Mucosa of stomach (tissue), 1 donor: Measurements from ENCODE around the gene PARVG.

ENCODE experiments used
- H3K27me3 ChIP-seq: one replicate; pipeline ENCODE4 v1.7.0; 2013; ENCODE audit warnings: mild to moderate bottlenecking, low read length; ENCODE audit not compliant: control insufficient read depth, insufficient read depth
- H3K36me3 ChIP-seq: one replicate; pipeline ENCODE4 v1.7.0; 2013; ENCODE audit warnings: low read length; ENCODE audit not compliant: control insufficient read depth, insufficient read depth
- H3K4me1 ChIP-seq: one replicate; pipeline ENCODE4 v1.7.0; 2013; ENCODE audit warnings: mild to moderate bottlenecking, low read length; ENCODE audit not compliant: control insufficient read depth, insufficient read depth
- H3K4me3 ChIP-seq: one replicate; pipeline ENCODE4 v1.7.0; 2013; ENCODE audit warnings: low read length
- H3K9ac ChIP-seq: one replicate; pipeline ENCODE4 v1.7.0; 2013; ENCODE audit warnings: mild to moderate bottlenecking, low read length, moderate library complexity
- H3K9me3 ChIP-seq: one replicate; pipeline ENCODE4 v1.7.0; 2013; ENCODE audit warnings: mild to moderate bottlenecking, low read length, moderate library complexity; ENCODE audit not compliant: control insufficient read depth
- donor health status: Pancreatic carcinoma.

Gene PARVG

DNA sequence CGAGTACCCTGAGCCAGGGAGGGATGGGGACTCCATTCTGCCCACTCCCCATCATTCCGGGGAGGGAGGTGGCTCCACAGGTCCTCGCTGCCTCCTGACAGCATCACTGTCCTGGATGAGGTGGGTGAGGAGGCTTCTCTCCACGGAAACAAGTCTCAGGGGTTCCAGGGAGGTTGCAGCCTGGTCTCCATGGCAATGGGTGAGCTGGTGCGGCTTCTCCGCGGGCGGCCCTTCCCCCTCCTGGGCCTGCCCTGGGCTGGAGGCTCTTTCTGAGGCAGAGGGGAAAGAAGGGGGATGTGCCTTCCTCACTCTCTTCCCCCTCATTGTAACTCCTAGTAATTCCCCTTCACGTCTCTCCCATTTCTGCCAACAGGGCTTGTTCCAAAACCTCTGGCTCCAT, 37.1 kb upstream of the PARVG start:
- no peaks in the 10 kb centered on the region for H3K27me3 ChIP-seq
- H3K4me1 ChIP-seq = no peaks in the 10 kb centered on the region
- H3K36me3 ChIP-seq = no peaks in the 10 kb centered on the region

DNA sequence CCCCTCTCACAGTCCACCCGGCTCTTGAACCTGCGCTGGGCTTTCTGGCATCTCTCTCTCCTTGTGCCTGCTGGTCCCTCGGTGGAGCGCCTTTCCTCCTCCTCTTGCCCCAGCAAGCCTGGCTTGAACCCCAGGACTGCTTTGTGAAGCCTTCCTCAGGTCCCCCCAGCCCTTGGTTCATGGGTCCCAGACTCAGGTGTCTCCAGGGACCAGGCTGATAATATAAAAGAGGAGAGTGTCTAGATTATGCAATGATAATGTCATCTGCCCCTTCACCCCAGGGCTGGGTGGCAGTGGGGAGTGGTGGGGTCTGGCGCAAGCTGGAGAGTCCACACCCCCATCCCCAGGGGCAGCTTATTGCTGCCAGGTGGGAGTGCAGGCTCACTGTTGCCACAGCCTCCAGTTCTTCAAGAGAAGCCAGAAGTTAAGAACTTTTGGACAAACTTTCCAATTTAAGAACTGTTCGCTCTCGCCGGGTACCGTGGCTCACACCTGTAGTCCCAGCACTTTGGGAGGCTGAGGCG, 36.6 kb upstream of the PARVG start:
- Histone ChIP-seq H3K27me3 (no peaks in the 10 kb centered on the region), H3K4me1 (no peaks in the 10 kb centered on the region), H3K36me3 (no peaks in the 10 kb centered on the region), H3K9ac (no peak overlapping the region), H3K4me3 (no peak overlapping the region), H3K9me3 (no peaks in the 10 kb centered on the region)

More for the DNA sequence above, 37.1 kb upstream of the PARVG start:
- Histone ChIP-seq H3K9me3 (no peaks in the 10 kb centered on the region), H3K4me3 (no peak overlapping the region), H3K9ac (no peak overlapping the region)

DNA sequence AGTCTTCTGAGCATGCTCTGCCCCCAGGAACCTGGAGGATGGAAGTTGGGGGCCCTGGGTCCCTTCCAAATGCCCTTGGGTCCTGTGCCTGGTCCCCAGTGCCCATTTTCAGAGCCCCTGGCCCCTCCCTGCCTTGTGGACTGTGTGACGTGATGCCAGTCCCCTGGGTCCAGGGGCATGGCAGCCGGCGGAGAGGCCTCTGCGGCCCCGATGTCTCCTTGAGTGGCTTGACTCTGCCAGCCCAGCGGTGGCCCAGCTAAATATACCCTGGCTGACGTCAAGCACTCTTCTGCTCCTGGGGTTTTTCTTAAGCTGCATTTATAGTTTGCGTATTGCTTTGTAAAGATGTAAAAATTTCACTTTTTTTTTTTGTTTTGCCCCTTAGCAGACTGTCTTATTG, 35.2 kb upstream of the PARVG start:
- H3K27me3 ChIP-seq = no peaks in the 10 kb centered on the region
- H3K9ac ChIP-seq = no peak overlapping the region
- H3K4me3 ChIP-seq = no peak overlapping the region
- H3K9me3 ChIP-seq = no peaks in the 10 kb centered on the region
- H3K4me1 ChIP-seq = no peaks in the 10 kb centered on the region
- no peaks in the 10 kb centered on the region for H3K36me3 ChIP-seq

DNA sequence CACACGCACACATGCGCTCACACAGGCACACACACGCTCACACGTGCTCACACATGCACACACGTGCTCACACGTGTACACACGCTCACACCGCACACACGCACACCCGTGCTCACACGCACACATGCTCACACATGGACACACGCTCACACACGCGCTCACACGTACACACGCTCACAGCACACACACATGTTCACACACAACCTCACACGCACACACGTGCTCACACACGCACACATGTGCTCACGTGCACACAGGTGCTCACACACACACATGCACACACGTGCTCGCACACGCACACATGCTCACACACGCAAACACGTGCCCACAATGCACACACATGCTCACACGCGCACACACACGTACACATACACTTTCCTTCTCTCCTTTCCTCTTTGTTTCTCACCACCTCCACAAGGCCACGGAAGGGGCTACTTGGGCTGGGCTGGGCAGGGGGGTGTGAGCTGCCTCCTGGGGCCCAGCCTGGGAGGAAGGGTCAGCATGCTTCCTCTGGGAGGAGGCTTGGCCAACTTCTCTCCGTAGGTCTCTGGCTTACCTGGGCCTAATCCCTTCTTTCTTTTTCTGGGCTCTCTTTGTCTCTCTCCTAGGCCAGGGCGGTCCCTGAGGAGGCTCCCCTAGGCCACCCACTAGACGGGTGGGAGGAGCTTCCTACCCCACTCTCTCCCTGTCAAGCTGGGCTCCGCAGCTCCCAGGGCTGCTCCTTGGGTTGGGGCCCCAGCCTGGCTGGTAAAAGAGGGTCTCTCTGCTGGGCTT, 34.5 kb upstream of the PARVG start:
- no peaks in the 10 kb centered on the region for H3K36me3 ChIP-seq
- H3K9ac ChIP-seq = no peak overlapping the region
- no peaks in the 10 kb centered on the region for H3K27me3 ChIP-seq
- H3K4me3 ChIP-seq = no peak overlapping the region
- H3K4me1 ChIP-seq = no peaks in the 10 kb centered on the region
- no peaks in the 10 kb centered on the region for H3K9me3 ChIP-seq

DNA sequence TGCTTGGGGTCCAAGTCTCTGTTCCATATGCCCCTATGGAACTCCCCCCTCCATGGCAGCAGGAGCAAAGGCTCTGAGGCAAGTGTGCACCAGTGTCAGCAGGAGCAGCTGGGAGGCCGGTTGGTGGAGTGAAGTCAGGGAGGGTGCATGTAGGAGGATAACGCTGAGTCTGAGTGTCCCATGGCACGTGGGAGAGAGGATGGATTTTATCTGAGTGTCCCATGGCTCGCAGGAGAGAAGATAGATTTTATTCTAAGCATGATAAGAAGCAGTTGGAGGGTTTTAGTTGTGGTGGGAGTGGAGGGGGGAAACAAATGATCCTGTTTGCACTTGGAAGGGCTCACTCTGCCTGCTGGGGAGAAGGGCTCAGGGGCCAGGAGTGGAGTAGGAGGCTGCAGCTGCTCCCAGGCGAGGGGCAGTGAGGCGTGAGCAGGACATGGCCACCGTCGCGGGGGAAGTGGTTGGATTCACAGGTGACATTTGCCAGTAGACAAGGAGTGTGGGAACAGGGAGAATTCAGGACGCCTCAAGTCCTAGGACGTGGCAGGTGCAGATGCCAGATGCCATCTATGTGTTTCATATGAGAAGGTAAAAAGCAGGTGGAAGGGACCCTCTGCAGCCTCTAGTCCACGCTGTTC, 33.6 kb upstream of the PARVG start:
- H3K9ac ChIP-seq = no peak overlapping the region

DNA sequence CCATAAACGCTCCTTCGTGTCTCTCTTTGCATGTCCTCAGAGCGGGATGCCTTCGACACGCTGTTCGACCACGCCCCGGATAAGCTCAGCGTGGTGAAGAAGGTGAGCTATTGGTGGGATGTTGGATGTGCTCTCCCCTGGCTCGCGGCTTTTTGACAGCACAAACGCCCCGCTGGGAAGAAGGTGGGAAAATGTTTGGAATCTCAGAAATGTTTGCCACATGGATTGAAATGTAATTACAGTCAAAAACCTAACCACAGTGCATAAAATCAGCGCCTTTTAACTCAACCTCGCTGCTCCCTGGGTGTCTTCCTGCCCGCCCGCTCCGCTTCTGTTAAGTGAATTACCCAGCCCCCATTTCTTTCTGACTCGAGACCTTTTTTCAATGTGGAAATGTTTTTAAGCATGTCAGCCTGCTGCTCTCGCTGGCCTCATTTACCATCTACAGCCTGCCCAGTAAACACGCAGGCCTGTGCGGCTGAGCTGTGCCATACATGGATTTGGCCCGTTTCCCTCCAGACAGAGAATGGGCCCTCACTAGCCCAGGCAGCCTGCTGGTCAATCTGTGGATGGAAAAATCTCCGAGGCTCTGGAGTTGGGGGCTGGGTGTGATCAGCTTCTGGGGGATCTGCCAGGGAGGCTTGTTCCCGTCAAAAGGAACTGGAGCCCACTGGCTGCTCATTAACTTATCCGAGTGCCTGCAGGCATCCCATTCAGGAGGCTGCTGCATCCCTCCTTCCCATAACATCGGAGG, 32.7 kb upstream of the PARVG start:
- Histone ChIP-seq H3K36me3 (no peaks in the 10 kb centered on the region), H3K4me1 (no peaks in the 10 kb centered on the region), H3K4me3 (no peak overlapping the region), H3K27me3 (no peaks in the 10 kb centered on the region), H3K9ac (no peak overlapping the region), H3K9me3 (no peaks in the 10 kb centered on the region)

More for the DNA sequence above, 33.6 kb upstream of the PARVG start:
- Histone ChIP-seq H3K27me3 (no peaks in the 10 kb centered on the region), H3K36me3 (no peaks in the 10 kb centered on the region), H3K9me3 (no peaks in the 10 kb centered on the region), H3K4me1 (no peaks in the 10 kb centered on the region), H3K4me3 (no peak overlapping the region)

DNA sequence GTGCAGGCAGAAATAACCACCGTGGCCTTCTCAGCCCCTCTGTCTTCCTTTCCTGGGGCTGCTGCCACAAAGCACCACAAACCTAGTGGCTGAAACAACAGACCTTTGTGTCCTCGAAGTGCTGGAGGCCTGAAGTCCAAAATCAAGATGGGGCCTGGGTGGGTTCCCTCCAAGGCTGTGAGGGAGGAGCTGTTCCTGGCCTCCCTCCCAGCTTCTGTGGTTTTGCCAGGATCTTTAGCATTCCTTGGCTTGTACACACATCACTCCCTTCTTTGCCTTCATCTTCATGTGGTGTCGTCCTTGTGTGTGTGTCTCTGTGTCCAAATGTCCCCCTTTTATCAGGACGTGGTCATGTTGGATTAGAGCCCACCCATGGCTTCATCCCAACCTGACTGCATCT, 29.0 kb upstream of the PARVG start:
- Histone ChIP-seq H3K4me3 (no peak overlapping the region), H3K4me1 (no peaks in the 10 kb centered on the region), H3K9ac (no peak overlapping the region), H3K36me3 (no peaks in the 10 kb centered on the region), H3K9me3 (no peaks in the 10 kb centered on the region), H3K27me3 (no peaks in the 10 kb centered on the region)

DNA sequence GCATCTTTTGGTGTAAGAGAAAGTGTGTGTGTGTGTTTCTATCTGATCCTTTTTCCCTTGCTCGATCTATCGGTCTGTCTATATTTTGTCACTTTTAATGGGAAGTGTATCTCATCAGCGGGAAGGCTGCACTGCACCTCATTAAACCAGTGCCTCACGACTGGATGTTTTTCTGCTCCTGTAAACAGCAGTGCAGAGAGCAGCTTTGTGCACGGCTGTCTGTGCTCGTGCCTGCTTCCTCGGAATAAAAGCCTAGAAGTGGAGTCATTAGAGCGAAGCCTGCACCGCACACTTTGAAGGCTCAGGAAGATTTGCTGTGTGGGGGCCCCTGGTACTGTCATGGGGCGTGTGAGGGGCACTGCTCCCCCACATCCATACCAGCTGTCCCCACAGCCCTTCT, 27.0 kb upstream of the PARVG start:
- Histone ChIP-seq H3K27me3 (no peaks in the 10 kb centered on the region), H3K9me3 (no peaks in the 10 kb centered on the region), H3K9ac (no peak overlapping the region), H3K4me3 (no peak overlapping the region), H3K36me3 (no peaks in the 10 kb centered on the region), H3K4me1 (no peaks in the 10 kb centered on the region)

DNA sequence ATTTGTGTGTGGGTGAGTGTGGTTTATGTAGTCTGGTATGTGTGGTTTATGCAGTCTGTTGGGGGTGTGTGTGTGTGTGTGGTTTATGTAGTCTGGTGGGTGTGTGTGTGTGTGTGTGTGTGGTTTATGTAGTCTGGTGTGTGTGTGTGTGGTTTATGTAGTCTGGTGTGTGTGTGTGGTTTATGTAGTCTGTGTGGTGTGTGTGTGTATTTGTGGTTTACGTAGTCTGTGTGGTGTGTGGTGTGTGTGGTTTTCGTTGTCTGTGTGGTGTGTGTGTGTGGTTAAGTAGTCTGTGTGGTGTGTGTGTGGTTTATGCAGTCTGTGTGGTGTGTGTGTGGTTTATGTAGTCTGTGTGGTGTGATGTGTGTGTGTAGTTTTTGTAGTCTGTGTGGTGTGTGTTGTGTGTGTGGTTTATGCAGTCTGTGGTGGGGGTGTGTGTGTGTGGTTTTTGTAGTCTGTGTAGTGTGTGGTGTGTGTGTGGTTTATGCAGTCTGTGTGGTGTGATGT, 26.2 kb upstream of the PARVG start:
- Histone ChIP-seq H3K9ac (no peak overlapping the region), H3K4me3 (no peak overlapping the region), H3K9me3 (no peaks in the 10 kb centered on the region), H3K27me3 (no peaks in the 10 kb centered on the region), H3K36me3 (no peaks in the 10 kb centered on the region), H3K4me1 (no peaks in the 10 kb centered on the region)

DNA sequence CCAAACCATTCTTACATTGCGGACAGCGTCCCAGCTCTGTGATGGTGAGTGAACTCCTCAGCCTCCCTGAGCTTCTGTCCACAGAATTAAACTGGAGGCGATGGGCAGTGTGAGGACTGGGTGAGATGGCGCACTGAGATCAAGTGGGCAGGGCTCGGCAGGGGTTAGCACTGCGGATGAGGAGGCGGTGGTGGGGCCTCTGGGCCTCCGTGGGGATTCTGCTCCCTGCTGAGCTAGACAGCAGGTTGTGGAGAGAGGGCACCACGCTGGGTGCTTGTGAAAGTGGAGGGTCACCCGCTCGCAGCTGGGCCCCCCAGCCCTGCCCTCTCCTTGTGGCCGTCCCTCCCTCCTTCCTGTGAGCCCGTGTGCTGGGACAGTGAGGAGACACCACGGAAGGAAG, 25.6 kb upstream of the PARVG start:
- H3K36me3 ChIP-seq = no peaks in the 10 kb centered on the region
- no peak overlapping the region for H3K9ac ChIP-seq
- H3K4me3 ChIP-seq = no peak overlapping the region
- H3K27me3 ChIP-seq = no peaks in the 10 kb centered on the region
- no peaks in the 10 kb centered on the region for H3K9me3 ChIP-seq
- H3K4me1 ChIP-seq = no peaks in the 10 kb centered on the region

DNA sequence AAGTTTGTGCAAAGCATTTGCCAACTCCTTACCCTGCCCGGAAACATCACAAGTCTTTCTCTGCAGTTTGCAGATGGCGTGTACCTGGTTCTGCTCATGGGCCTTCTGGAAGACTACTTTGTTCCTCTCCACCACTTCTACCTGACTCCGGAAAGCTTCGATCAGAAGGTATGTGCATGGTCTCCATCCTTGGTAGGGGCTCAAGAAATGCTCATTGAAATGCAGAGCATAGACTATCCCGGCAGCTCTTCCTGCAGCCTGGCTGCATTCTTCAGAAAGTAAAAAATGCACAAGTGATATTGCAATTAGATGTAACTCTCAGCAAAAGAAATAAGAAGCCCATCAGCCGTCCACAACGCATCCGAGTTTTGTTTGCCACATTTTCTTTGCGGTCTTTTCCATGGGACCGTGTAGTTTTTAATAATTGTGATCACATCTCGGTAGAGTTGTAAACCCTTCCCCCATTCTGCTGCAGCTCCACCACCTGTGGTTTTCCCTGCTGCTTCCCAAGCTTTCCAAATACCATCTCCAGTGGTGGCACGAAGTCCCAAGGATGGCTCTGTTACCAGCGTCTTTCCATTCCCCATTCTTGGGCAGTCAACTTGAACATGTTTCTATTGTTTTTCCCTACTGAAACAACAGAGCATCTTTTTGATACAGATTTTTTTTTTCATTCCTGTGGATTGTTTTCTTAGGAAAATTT, 22.7 kb upstream of the PARVG start:
- H3K4me1 ChIP-seq = no peaks in the 10 kb centered on the region
- H3K9me3 ChIP-seq = no peaks in the 10 kb centered on the region
- no peak overlapping the region for H3K4me3 ChIP-seq
- no peaks in the 10 kb centered on the region for H3K27me3 ChIP-seq
- no peaks in the 10 kb centered on the region for H3K36me3 ChIP-seq
- H3K9ac ChIP-seq = no peak overlapping the region
